H1 (cell line): ENCODE measurements around the gene RPTOR. TPM values are rescaled to one million over a fixed set of nuclear protein-coding genes. Genes with fewer than 3 reads are reported as not detected.

Source experiments
- CTCF ChIA-PET: fragments of 300-600 bp; sonication (Branson Sonifier 250); formaldehyde crosslinking; loops from one replicate; lab custom pipeline; 2021; ENCODE audit not compliant: partially characterized antibody; lab: Charles Lee
- POLR2A ChIA-PET: fragments of 300-600 bp; sonication (Branson Sonifier 250); formaldehyde crosslinking; loops from one replicate; lab custom pipeline; 2021; ENCODE audit warnings: inconsistent platforms; ENCODE audit not compliant: partially characterized antibody; lab: Charles Lee
- DNase-seq, 2 experiments: peaks; one replicate each; pipeline versions ENCODE4 v3.0.0 to v3.0.0-alpha.2; 2010 to 2022; ENCODE audit warnings: low spot score in 2 of 2, low read depth in 1 of 2, mixed read lengths in 1 of 2
- FAIRE-seq: peaks from 2 replicates; lab custom pipeline; 2011; peaks lifted over from hg19 to GRCh38; lab: Jason Lieb, UNC
- H2AFZ ChIP-seq: 2 replicates; pipeline ENCODE4 v1.8.1; 2012; ENCODE audit warnings: low read length, inconsistent platforms
- H2AK5ac ChIP-seq: 2 replicates; pipeline ENCODE4 v1.6.1; 2013; ENCODE audit warnings: low read depth, low read length
- H2BK120ac ChIP-seq: replicated peaks from 2 replicates; pipeline ENCODE3; 2013; ENCODE audit warnings: low read depth, low read length, inconsistent platforms
- H2BK12ac ChIP-seq: 2 replicates; pipeline ENCODE4 v1.6.1; 2013; ENCODE audit warnings: low read depth, low read length
- H2BK15ac ChIP-seq: 2 replicates; pipeline ENCODE4 v1.6.1; 2013; ENCODE audit warnings: low read length
- H2BK20ac ChIP-seq: 2 replicates; pipeline ENCODE4 v1.6.1; 2013; ENCODE audit warnings: low read length
- H2BK5ac ChIP-seq: 2 replicates; pipeline ENCODE4 v1.6.1; 2013; ENCODE audit warnings: low read depth, low read length
- H3K14ac ChIP-seq: 2 replicates; pipeline ENCODE4 v1.6.1; 2013; ENCODE audit warnings: inconsistent platforms; ENCODE audit not compliant: insufficient read length
- H3K18ac ChIP-seq: 2 replicates; pipeline ENCODE4 v1.6.1; 2013; ENCODE audit warnings: low read length; ENCODE audit errors: extremely low read depth
- H3K23ac ChIP-seq: 2 replicates; pipeline ENCODE4 v1.6.1; 2013; ENCODE audit warnings: inconsistent platforms; ENCODE audit not compliant: insufficient read length
- H3K23me2 ChIP-seq: 2 replicates; pipeline ENCODE4 v1.6.1; 2013; ENCODE audit warnings: low read depth, low read length
- H3K27ac ChIP-seq: 2 replicates; pipeline ENCODE4 v1.6.1; 2011; ENCODE audit warnings: low read depth, low read length, inconsistent platforms
- H3K27me3 ChIP-seq, 4 experiments: replicated peaks in 1 of 4; 1 replicate in 1 of 4; 2 replicates in 3 of 4; pipeline versions ENCODE4 v1.6.1 to v1.8.1; 2011 to 2013; ENCODE audit warnings: low read length in 3 of 4, mild to moderate bottlenecking in 3 of 4, inconsistent platforms in 2 of 4, mixed read lengths in 2 of 4, moderate library complexity in 1 of 4; ENCODE audit not compliant: control insufficient read depth in 3 of 4, insufficient read depth in 3 of 4; ENCODE audit errors: extremely low read depth in 1 of 4
- H3K36me3 ChIP-seq, 4 experiments: 2 replicates each; pipeline versions ENCODE4 v1.6.1 to v1.8.1; 2011 to 2013; ENCODE audit warnings: mild to moderate bottlenecking in 4 of 4, low read length in 3 of 4, moderate library complexity in 2 of 4, control low read depth in 1 of 4, inconsistent platforms in 1 of 4; ENCODE audit not compliant: insufficient read depth in 4 of 4, control insufficient read depth in 2 of 4
- H3K4ac ChIP-seq: replicated peaks from 2 replicates; pipeline ENCODE3; 2013; ENCODE audit warnings: low read length, low read depth, mixed read lengths, inconsistent platforms; ENCODE audit not compliant: insufficient read length
- H3K4me1 ChIP-seq, 4 experiments: replicated peaks in 1 of 4; 1 replicate in 1 of 4; 2 replicates in 3 of 4; pipeline versions ENCODE4 v1.6.1 to v1.8.1; 2011 to 2013; ENCODE audit warnings: low read length in 3 of 4, inconsistent platforms in 2 of 4, mixed read lengths in 1 of 4; ENCODE audit not compliant: insufficient read depth in 4 of 4, control insufficient read depth in 3 of 4
- H3K4me2 ChIP-seq, 2 experiments: 2 replicates each; pipeline versions ENCODE4 v1.6.1 to v1.8.1; 2011 to 2013; ENCODE audit warnings: low read depth in 2 of 2, low read length in 2 of 2, control low read depth in 1 of 2, inconsistent platforms in 1 of 2, mild to moderate bottlenecking in 1 of 2; ENCODE audit not compliant: insufficient read depth in 1 of 2
- H3K4me3 ChIP-seq, 4 experiments: fragments of 200-600, 300-600 bp in 1 of 4; sonication (generic), shearing (Covaris generic), sonication (Bioruptor Twin) in 1 of 4; 2 replicates each; pipeline versions ENCODE4 v1.5.1 to v1.8.1; 2011 to 2016; ENCODE audit warnings: low read length in 4 of 4, low read depth in 3 of 4, control low read depth in 2 of 4, inconsistent platforms in 2 of 4, mild to moderate bottlenecking in 2 of 4, mixed read lengths in 1 of 4, moderate library complexity in 1 of 4; ENCODE audit not compliant: insufficient read depth in 2 of 4; ENCODE audit errors: extremely low read depth in 1 of 4
- H3K56ac ChIP-seq: replicated peaks from 2 replicates; pipeline ENCODE3; 2013; ENCODE audit warnings: low read depth, mild to moderate bottlenecking, mixed read lengths, low read length, inconsistent platforms; ENCODE audit not compliant: insufficient read length
- H3K79me1 ChIP-seq: 2 replicates; pipeline ENCODE4 v1.6.1; 2013; ENCODE audit warnings: low read depth, low read length, control low read depth
- H3K79me2 ChIP-seq, 2 experiments: 2 replicates each; pipeline versions ENCODE4 v1.6.1 to v1.8.1; 2012 to 2013; ENCODE audit warnings: low read length in 2 of 2, mild to moderate bottlenecking in 2 of 2, inconsistent platforms in 1 of 2; ENCODE audit not compliant: insufficient read depth in 2 of 2, control insufficient read depth in 1 of 2
- H3K9ac ChIP-seq, 4 experiments: replicated peaks in 1 of 4; 1 replicate in 1 of 4; 2 replicates in 3 of 4; pipeline versions ENCODE4 v1.6.1 to v1.8.1; 2011 to 2013; ENCODE audit warnings: low read depth in 3 of 4, low read length in 3 of 4, control low read depth in 2 of 4, mild to moderate bottlenecking in 2 of 4, moderate library complexity in 2 of 4, inconsistent platforms in 1 of 4; ENCODE audit errors: extremely low read depth in 1 of 4
- H3K9me3 ChIP-seq, 2 experiments: 2 replicates each; pipeline versions ENCODE4 v1.6.1 to v1.8.1; 2012 to 2013; ENCODE audit warnings: mild to moderate bottlenecking in 2 of 2, moderate library complexity in 2 of 2, control low read depth in 1 of 2, inconsistent platforms in 1 of 2, low read depth in 1 of 2, low read length in 1 of 2, mixed read lengths in 1 of 2; ENCODE audit not compliant: insufficient read depth in 2 of 2
- H4K20me1 ChIP-seq, 2 experiments: replicated peaks in 1 of 2; 2 replicates each; pipeline versions ENCODE3 to v1.8.1; 2011 to 2013; ENCODE audit warnings: inconsistent platforms in 2 of 2, low read length in 2 of 2, mild to moderate bottlenecking in 1 of 2; ENCODE audit not compliant: insufficient read depth in 2 of 2, control insufficient read depth in 1 of 2
- H4K5ac ChIP-seq: 2 replicates; pipeline ENCODE4 v1.6.1; 2013; ENCODE audit warnings: low read length, low read depth, mixed read lengths, inconsistent platforms; ENCODE audit not compliant: insufficient read length
- H4K8ac ChIP-seq: 2 replicates; pipeline ENCODE4 v1.8.0; 2013; ENCODE audit warnings: mild to moderate bottlenecking, moderate library complexity, low read length, inconsistent platforms; ENCODE audit not compliant: insufficient read depth; ENCODE audit errors: extremely low read depth
- H4K91ac ChIP-seq: replicated peaks from 2 replicates; pipeline ENCODE3; 2013; ENCODE audit warnings: low read length, mixed read lengths, inconsistent platforms; ENCODE audit not compliant: insufficient read length
- BCL11A ChIP-seq, 2 experiments: IDR thresholded peaks; one replicate each; pipeline ENCODE4 v1.6.1; 2011; ENCODE audit warnings: low read depth in 2 of 2, low read length in 2 of 2, mild to moderate bottlenecking in 2 of 2
- HDAC2 ChIP-seq, 2 experiments: fragments of 300-600 bp in 1 of 2; sonication (generic) in 1 of 2; IDR thresholded peaks; 2 replicates each; pipeline ENCODE4 v1.6.1; 2011 to 2012; ENCODE audit warnings: low read depth in 2 of 2, low read length in 2 of 2, mild to moderate bottlenecking in 2 of 2, moderate library complexity in 2 of 2, borderline replicate concordance in 1 of 2, inconsistent platforms in 1 of 2
- RNF2 ChIP-seq: fragments of 200-900, 300-1000 bp; sonication (generic); IDR thresholded peaks from 2 replicates; pipeline ENCODE4 v1.7.1; 2016; ENCODE audit warnings: borderline replicate concordance, low read depth, mild to moderate bottlenecking, antibody characterized with exemption, low read length; ENCODE audit not compliant: poor library complexity, severe bottlenecking; ENCODE audit errors: missing control alignments
- YY1 ChIP-seq: IDR thresholded peaks from 2 replicates; pipeline ENCODE4 v1.6.1; 2011; ENCODE audit warnings: low read depth, mild to moderate bottlenecking, low read length
- WGBS, 2 experiments: shearing (Covaris generic) in 1 of 2; methylation state at CpG; one replicate each; pipeline versions ENCODE4 v1.1.6 to v1.1.7; 2013 to 2015; ENCODE audit warnings: low lambda C conversion rate in 2 of 2, mixed read lengths in 2 of 2, inconsistent platforms in 1 of 2, low coverage in 1 of 2, missing lambda C conversion rate in 1 of 2; ENCODE audit not compliant: insufficient replicate concordance in 2 of 2, insufficient coverage in 1 of 2, insufficient read length in 1 of 2; ENCODE audit errors: extremely low coverage in 1 of 2, missing lambda C conversion rate in 1 of 2; 5-methylcytosine and 5-hydroxymethylcytosine counted together
- polyA plus RNA-seq, 7 experiments: library from polyadenylated mRNA; depleted of rRNA in 3 of 7; stranded (reverse) in 5 of 7; unstranded in 2 of 7; fragments of >200 nt in 5 of 7; fragments of 200-250 nt in 2 of 7; gene quantifications; 1 replicate in 5 of 7; 2 replicates in 1 of 7; 4 replicates in 1 of 7; pipeline versions ENCODE4 v1.2.1 to v1.2.3, GENCODE V29; 2011 to 2013; ENCODE audit warnings: missing spikeins in 2 of 7, mixed read lengths in 2 of 7
- total RNA-seq: library from RNA; stranded (reverse); fragmentation: NEBNext Ultra II Directional; extraction: Animal tissue kit (Norgen Biotek cat#: 25700); gene quantifications from 2 replicates; pipeline ENCODE4 v1.2.1, GENCODE V29; 2021

Gene RPTOR
- total and polyA plus RNA-seq, 2 of the 8 experiments (the other 6 are each of a cell fraction or from before 2014, with no cell fraction given), result 6.9 to 28.7 TPM

- CTCF ChIA-PET, result interaction anchor here (1.0 to 1.7 kb wide), 2 partner anchors 21 to 67 kb away, joined by 3 read pairs; no protein-coding TSS in a partner anchor
- Histone ChIP-seq H3K14ac (no peak overlapping the region), H3K9ac (no peak overlapping the region), H3K79me2 (peaks cover 0 to 11% of the 10 kb centered on the region in 2 experiments; a peak in 2 of 4 replicates), H3K4me1 (peaks cover 0 to 9% (median 6%) of the 10 kb centered on the region in 4 experiments; a peak in 4 of 7 replicates), H2BK12ac (no peak overlapping the region), H3K4me2 (no peak overlapping the region), H3K4ac (no peak overlapping the region), H3K36me3 (no peaks in the 10 kb centered on the region), H3K23me2 (no peaks in the 10 kb centered on the region; the same call in 1 of the 2 replicates), H3K23ac (no peak overlapping the region), H2AK5ac (no peak overlapping the region), H2AFZ (no peak overlapping the region), H2BK5ac (no peak overlapping the region), H3K18ac (no peak overlapping the region), H3K56ac (no peak overlapping the region), H3K27me3 (no peaks in the 10 kb centered on the region), H4K8ac (no peak overlapping the region), H4K91ac (no peak overlapping the region), H4K20me1 (peaks cover 0 to 10% of the 10 kb centered on the region in 2 experiments), H3K79me1 (peaks cover 13% of the 10 kb centered on the region), H3K27ac (no peak overlapping the region), H2BK20ac (no peak overlapping the region), H3K9me3 (no peaks in the 10 kb centered on the region), H2BK120ac (no peak overlapping the region), H4K5ac (no peak overlapping the region), H2BK15ac (no peak overlapping the region), H3K4me3 (no peak overlapping the region)
- DNase-seq (no peak), FAIRE-seq (no peak)
- WGBS, 2 experiments, result 91% methylated on average over 11 of the region's 11 CpGs; no CpG with 5 or more reads in 1 of the 2 experiments
- POLR2A ChIA-PET, result no interaction called here
- no peak for TF ChIP-seq RNF2
- no peak for TF ChIP-seq YY1
- no peak for TF ChIP-seq HDAC2 (IDR thresholded peaks at IDR 0.05; ENCODE audit: borderline replicate concordance in 1 of 2, low read depth in 2 of 2, low read length in 2 of 2)
- no peak for TF ChIP-seq BCL11A (IDR thresholded peaks at IDR 0.05; ENCODE audit: low read depth in 2 of 2, low read length in 2 of 2)
These were observed 121.2 kb downstream of the RPTOR start for GRCh38 chr17:80665792-80666191.
